HEK293 (cell line): ENCODE measurements around the gene NOXO1.
A peak's percentile ranks its signal among the peaks of the same experiment; 100 is the strongest.

Experiments
- CTCF ChIA-PET: fragments of 350-600 bp; formaldehyde crosslinking; extraction: SDS; loops from one replicate; lab custom pipeline; 2021; ENCODE audit warnings: antibody characterized with exemption; lab: Yijun Ruan, JAX
- POLR2A ChIA-PET: fragments of 300-600 bp; formaldehyde crosslinking; extraction: SDS; loops from one replicate; lab custom pipeline; 2020; ENCODE audit warnings: antibody characterized with exemption, inconsistent platforms; lab: Yijun Ruan, JAX
- H3K27ac ChIP-seq: fragments of 200-500 bp; sonication (Bioruptor generic); 2 replicates; pipeline ENCODE4 v1.5.1; 2014; ENCODE audit warnings: low read depth, low read length, control low read depth, inconsistent platforms; ENCODE audit errors: extremely low read depth
- H3K36me3 ChIP-seq, 2 experiments: fragments of 200-500 bp in 1 of 2; sonication (Bioruptor generic) in 1 of 2; 1 replicate in 1 of 2; 2 replicates in 1 of 2; pipeline ENCODE4 v1.5.1; 2014 to 2017; ENCODE audit warnings: inconsistent platforms in 2 of 2, low read length in 2 of 2; ENCODE audit not compliant: control insufficient read depth in 2 of 2, insufficient read depth in 1 of 2
- H3K4me1 ChIP-seq: fragments of 200-500 bp; sonication (Bioruptor generic); 2 replicates; pipeline ENCODE4 v1.5.1; 2014; ENCODE audit warnings: mild to moderate bottlenecking, low read length, inconsistent platforms; ENCODE audit not compliant: control insufficient read depth, insufficient read depth
- H3K4me3 ChIP-seq: 2 replicates; pipeline ENCODE4 v1.5.1; 2011; ENCODE audit warnings: low read depth, mild to moderate bottlenecking, control low read depth, low read length, moderate library complexity
- H3K9me3 ChIP-seq: fragments of 200-500 bp; sonication (Bioruptor generic); 2 replicates; pipeline ENCODE4 v1.5.1; 2014; ENCODE audit warnings: low read depth, low read length, inconsistent platforms; ENCODE audit not compliant: control insufficient read depth, insufficient read depth
- CTCF ChIP-seq: fragments of 450-650 bp; formaldehyde crosslinking; IDR thresholded peaks from 2 replicates; pipeline ENCODE4 v1.5.1; 2016; ENCODE audit warnings: missing biosample characterization, missing genetic modification characterization
- EGR2 ChIP-seq: fragments of 450-650 bp; formaldehyde crosslinking; IDR thresholded peaks from 2 replicates; pipeline ENCODE4 v1.5.1; 2016; ENCODE audit warnings: low read depth, missing biosample characterization, missing genetic modification characterization
- GLIS2 ChIP-seq: fragments of 450-650 bp; formaldehyde crosslinking; IDR thresholded peaks from 2 replicates; pipeline ENCODE4 v1.5.1; 2016; ENCODE audit warnings: missing biosample characterization, missing genetic modification characterization
- HIC1 ChIP-seq: fragments of 450-650 bp; formaldehyde crosslinking; IDR thresholded peaks from 2 replicates; pipeline ENCODE4 v1.5.1; 2016; ENCODE audit warnings: missing biosample characterization, missing genetic modification characterization
- HOXD13 ChIP-seq: sonication (generic); formaldehyde crosslinking; IDR thresholded peaks from 2 replicates; pipeline ENCODE4 v1.8.0; 2022; ENCODE audit warnings: missing genetic modification reagents, borderline replicate concordance
- IKZF3 ChIP-seq: fragments of 450-650 bp; IDR thresholded peaks from 2 replicates; pipeline ENCODE4 v1.5.0; 2018; ENCODE audit warnings: missing biosample characterization, mild to moderate bottlenecking, missing genetic modification characterization, moderate library complexity
- MEIS1 ChIP-seq: sonication (generic); formaldehyde crosslinking; IDR thresholded peaks from 2 replicates; pipeline ENCODE4 v1.8.1; 2022; ENCODE audit warnings: missing genetic modification reagents, mild to moderate bottlenecking, borderline replicate concordance
- ZBTB20 ChIP-seq: fragments of 450-650 bp; formaldehyde crosslinking; IDR thresholded peaks from 2 replicates; pipeline ENCODE4 v1.5.1; 2016; ENCODE audit warnings: missing biosample characterization, missing genetic modification characterization
- ZFHX2 ChIP-seq: fragments of 450-650 bp; formaldehyde crosslinking; conservative IDR thresholded peaks from 2 replicates; pipeline ENCODE4 v1.5.1; 2016; ENCODE audit warnings: missing biosample characterization, missing genetic modification characterization
- ZFP41 ChIP-seq: fragments of 450-650 bp; formaldehyde crosslinking; IDR thresholded peaks from 2 replicates; pipeline ENCODE4 v1.5.1; 2016; ENCODE audit warnings: missing biosample characterization, missing genetic modification characterization, borderline replicate concordance
- ZNF112 ChIP-seq: fragments of 450-650 bp; formaldehyde crosslinking; IDR thresholded peaks from 2 replicates; pipeline ENCODE4 v1.5.0; 2017; ENCODE audit warnings: missing biosample characterization, missing genetic modification characterization
- ZNF121 ChIP-seq: fragments of 450-650 bp; formaldehyde crosslinking; IDR thresholded peaks from 2 replicates; pipeline ENCODE4 v1.5.1; 2016; ENCODE audit warnings: missing biosample characterization, missing genetic modification characterization
- ZNF140 ChIP-seq: fragments of 450-650 bp; formaldehyde crosslinking; IDR thresholded peaks from 2 replicates; pipeline ENCODE4 v1.5.1; 2016; ENCODE audit warnings: missing biosample characterization, missing genetic modification characterization
- ZNF148 ChIP-seq: fragments of 450-650 bp; formaldehyde crosslinking; IDR thresholded peaks from 2 replicates; pipeline ENCODE4 v1.5.0; 2017; ENCODE audit warnings: missing biosample characterization, missing genetic modification characterization, borderline replicate concordance
- ZNF341 ChIP-seq: fragments of 450-650 bp; formaldehyde crosslinking; IDR thresholded peaks from 2 replicates; pipeline ENCODE4; 2016; ENCODE audit warnings: low read depth, missing biosample characterization, missing genetic modification characterization
- ZNF398 ChIP-seq: fragments of 450-650 bp; formaldehyde crosslinking; IDR thresholded peaks from 2 replicates; pipeline ENCODE4 v1.5.1; 2017; ENCODE audit warnings: missing biosample characterization, missing genetic modification characterization
- ZNF48 ChIP-seq: fragments of 450-650 bp; formaldehyde crosslinking; IDR thresholded peaks from 2 replicates; pipeline ENCODE4 v1.5.1; 2016; ENCODE audit warnings: missing biosample characterization, missing genetic modification characterization
- ZNF529 ChIP-seq: fragments of 450-650 bp; formaldehyde crosslinking; IDR thresholded peaks from 2 replicates; pipeline ENCODE4 v1.5.1; 2017; ENCODE audit warnings: missing genetic modification characterization, missing biosample characterization; ENCODE audit not compliant: insufficient replicate concordance
- ZNF600 ChIP-seq: fragments of 450-650 bp; formaldehyde crosslinking; IDR thresholded peaks from 2 replicates; pipeline ENCODE4 v1.5.1; 2016; ENCODE audit warnings: missing biosample characterization, missing genetic modification characterization
- TF ChIP-seq, protein P1 (sequence below): fragments of 450-650 bp; formaldehyde crosslinking; IDR thresholded peaks from 2 replicates; pipeline ENCODE4 v1.5.1; 2016; ENCODE audit warnings: missing biosample characterization, missing genetic modification characterization

The NOXO1 gene

DNA sequence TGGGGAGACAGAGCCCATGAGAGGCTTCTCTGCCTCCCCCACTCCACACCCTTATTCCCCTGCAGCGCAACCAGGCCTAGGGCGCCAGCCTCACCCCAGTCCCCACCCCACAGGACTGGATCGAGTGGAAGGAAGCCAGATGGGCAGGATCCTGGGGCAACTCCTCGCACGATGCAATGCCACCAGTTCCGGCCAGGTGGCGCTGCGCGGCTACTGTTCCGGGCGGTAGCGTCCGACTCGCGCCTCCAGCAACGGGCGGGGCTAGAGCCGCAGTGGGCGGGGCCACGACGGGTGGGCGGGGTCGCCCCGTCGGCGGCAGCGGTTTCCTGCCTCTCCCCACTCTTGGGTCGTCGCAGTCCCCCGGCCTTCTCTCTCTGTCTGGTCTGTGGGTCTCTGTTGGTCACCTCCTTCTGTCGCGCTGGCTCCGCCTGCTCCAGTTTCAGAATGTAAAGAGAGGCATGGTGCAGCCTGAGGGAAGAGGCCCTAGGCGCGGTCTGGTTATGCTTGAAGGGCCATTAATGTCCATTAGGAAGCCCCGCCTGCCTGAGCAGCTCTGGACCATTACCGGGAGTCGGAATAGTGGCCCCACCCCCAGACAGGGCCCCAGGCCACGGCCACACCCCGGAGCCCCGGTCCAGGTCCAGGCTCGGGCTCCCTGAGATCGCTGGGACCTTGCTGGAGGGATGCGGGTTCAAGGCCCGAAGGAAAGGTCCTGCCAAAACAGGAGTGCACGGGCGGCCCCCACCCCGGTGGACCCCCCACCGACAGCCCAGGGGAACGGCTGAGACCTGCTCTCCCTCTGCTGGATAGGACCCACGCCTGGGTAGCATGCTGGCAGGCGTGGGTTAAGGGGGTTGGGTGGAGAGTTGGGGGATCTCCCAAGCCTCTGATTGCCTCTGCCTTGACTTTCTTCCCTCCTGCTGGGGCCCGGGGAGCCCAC lies 42.1 kb upstream of the NOXO1 start (continued):
- TF ChIP-seq MEIS1 (CRISPR knock-in tag) (no peak), ZFP41 (tag by site-specific recombination) (no peak)
- TF ChIP-seq, all 188 proteins: peak for 39

GRCh38 chr16:2022723-2023091 lies 41.4 kb upstream of the NOXO1 start:
- CTCF ChIA-PET = interaction anchor here (0.6 to 3.9 kb wide), 17 partner anchors 10 to 185 kb away, joined by 3 to 35 read pairs (median 5); partner anchors contain the start of genes NTHL1, TRAF7 and TSC2
- Histone ChIP-seq H3K4me3 (peak overlapping the region; percentile 13; the same call in 1 of the 2 replicates), H3K4me1 (peaks cover 3% of the 10 kb centered on the region; the same call in 1 of the 2 replicates), H3K9me3 (no peaks in the 10 kb centered on the region), H3K36me3 (no peaks in the 10 kb centered on the region), H3K27ac (no peak overlapping the region)
- POLR2A ChIA-PET = interaction anchor here (0.6 to 3.2 kb wide), 8 partner anchors 11 to 246 kb away, joined by 5 to 18 read pairs (median 6); partner anchors contain the start of genes PGP and TRAF7
- TF ChIP-seq IKZF3 = no peak
- peak; percentile 56 for TF ChIP-seq EGR2 (tag by site-specific recombination)
- TF ChIP-seq ZNF529 (tag by site-specific recombination) = no peak
- TF ChIP-seq ZNF48 (tag by site-specific recombination) = no peak
- TF ChIP-seq HOXD13 (CRISPR knock-in tag) = no peak
- TF ChIP-seq ZBTB20 (tag by site-specific recombination) = peak; percentile 96
- TF ChIP-seq, protein P1, sequence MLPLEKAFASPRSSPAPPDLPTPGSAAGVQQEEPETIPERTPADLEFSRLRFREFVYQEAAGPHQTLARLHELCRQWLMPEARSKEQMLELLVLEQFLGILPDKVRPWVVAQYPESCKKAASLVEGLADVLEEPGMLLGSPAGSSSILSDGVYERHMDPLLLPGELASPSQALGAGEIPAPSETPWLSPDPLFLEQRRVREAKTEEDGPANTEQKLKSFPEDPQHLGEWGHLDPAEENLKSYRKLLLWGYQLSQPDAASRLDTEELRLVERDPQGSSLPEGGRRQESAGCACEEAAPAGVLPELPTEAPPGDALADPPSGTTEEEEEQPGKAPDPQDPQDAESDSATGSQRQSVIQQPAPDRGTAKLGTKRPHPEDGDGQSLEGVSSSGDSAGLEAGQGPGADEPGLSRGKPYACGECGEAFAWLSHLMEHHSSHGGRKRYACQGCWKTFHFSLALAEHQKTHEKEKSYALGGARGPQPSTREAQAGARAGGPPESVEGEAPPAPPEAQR (tag by site-specific recombination) = no peak
- peak; percentile 10; the same call in 1 of the 2 replicates for TF ChIP-seq GLIS2 (tag by site-specific recombination)
- 0 out of 2 replicates have a peak, but pooled peaks have one; percentile 10 for TF ChIP-seq ZFHX2 (tag by site-specific recombination)
- TF ChIP-seq ZNF121 = no peak
- TF ChIP-seq ZNF600 (tag by site-specific recombination) = peak; percentile 76
- TF ChIP-seq ZNF398 (tag by site-specific recombination) = peak; percentile 81
- TF ChIP-seq ZNF140 (tag by site-specific recombination) = no peak
- TF ChIP-seq ZNF112 (tag by site-specific recombination) = no peak
- TF ChIP-seq CTCF = no peak
- TF ChIP-seq ZNF148 (tag by site-specific recombination) = no peak
- no peak for TF ChIP-seq HIC1 (tag by site-specific recombination)
- 0 out of 2 replicates have a peak, but pooled peaks have one; percentile 44 for TF ChIP-seq ZNF341 (tag by site-specific recombination)
